GM10248 (cell line): Measurements from ENCODE around the gene AMBRA1.

ENCODE experiments used
- CTCF ChIA-PET: fragments of 300-600 bp; sonication (Branson Sonifier 250); formaldehyde crosslinking; extraction: SDS; loops from one replicate; lab custom pipeline; 2021; ENCODE audit warnings: antibody characterized with exemption; lab: Yijun Ruan, JAX
- POLR2A ChIA-PET: fragments of 350-650 bp; sonication (Branson Sonifier 250); formaldehyde crosslinking; extraction: SDS; loops from one replicate; lab custom pipeline; 2020; ENCODE audit warnings: antibody characterized with exemption; lab: Yijun Ruan, JAX
- DNase-seq: peaks from one replicate; pipeline ENCODE4 v3.0.0; 2012; ENCODE audit errors: extremely low spot score
- CTCF ChIP-seq: IDR thresholded peaks from 2 replicates; pipeline ENCODE4 v1.5.1; 2012; ENCODE audit warnings: mild to moderate bottlenecking, low read depth; ENCODE audit errors: extremely low read depth, missing control alignments, control extremely low read depth

The AMBRA1 gene

GRCh38 chr11:46350695-46351094, 243.1 kb downstream of the AMBRA1 start:
- POLR2A ChIA-PET: no interaction called here
- DNase-seq: no peak
- CTCF ChIA-PET: interaction anchor here (1.4 to 21.1 kb wide), 10 partner anchors 10 to 187 kb away, joined by 4 to 452 read pairs (median 14); partner anchors contain the start of gene CREB3L1
- TF ChIP-seq CTCF: no peak

DNA sequence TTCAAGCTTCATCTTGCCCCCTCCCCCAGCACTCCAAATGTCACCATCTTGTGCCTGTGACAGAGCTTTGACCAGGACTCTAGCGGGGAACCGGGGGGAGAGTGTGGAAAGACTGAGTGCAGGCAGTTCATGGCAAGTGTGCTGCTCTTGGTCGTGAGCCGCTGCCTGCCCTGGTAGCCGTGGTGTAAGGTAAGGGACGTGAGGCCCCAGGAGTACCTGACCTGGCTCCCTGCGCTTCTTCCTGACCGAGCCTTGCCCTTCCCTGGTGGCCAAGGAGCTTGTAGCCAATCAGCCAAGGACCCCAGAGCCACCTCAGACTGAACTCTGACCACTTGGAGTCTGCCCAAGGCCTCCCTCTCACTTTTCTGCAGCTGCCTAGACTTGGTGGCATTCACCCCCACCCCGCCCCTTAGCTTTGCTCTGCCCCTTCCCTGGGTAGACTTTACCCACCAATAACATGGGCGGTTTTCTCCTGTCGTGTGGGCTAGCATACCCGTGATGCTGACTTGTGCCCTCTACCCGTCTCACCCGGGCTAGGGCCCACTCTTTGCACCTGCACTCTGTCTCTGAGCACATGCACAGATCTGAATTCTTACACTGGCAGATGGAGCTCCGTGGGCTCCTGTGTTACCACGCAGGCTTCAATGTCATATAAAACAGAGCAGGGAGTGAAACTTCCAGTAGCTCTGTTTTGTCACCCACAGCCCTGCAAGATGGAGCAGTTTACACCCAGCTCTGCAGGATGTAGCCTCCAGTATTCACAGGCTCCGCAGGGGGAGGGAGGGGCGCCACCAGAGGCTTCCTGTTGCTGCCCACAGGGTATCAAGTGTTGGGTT, 245.0 kb downstream of the AMBRA1 start:
- POLR2A ChIA-PET: no interaction called here
- DNase-seq: no peak
- no peak for TF ChIP-seq CTCF
- CTCF ChIA-PET: interaction anchor here (0.7 to 21.1 kb wide), 13 partner anchors 9 to 180 kb away, joined by 3 to 452 read pairs (median 4); no protein-coding TSS in a partner anchor

GRCh38 chr11:46347637-46348311, 246.0 kb downstream of the AMBRA1 start:
- POLR2A ChIA-PET: no interaction called here

DNA sequence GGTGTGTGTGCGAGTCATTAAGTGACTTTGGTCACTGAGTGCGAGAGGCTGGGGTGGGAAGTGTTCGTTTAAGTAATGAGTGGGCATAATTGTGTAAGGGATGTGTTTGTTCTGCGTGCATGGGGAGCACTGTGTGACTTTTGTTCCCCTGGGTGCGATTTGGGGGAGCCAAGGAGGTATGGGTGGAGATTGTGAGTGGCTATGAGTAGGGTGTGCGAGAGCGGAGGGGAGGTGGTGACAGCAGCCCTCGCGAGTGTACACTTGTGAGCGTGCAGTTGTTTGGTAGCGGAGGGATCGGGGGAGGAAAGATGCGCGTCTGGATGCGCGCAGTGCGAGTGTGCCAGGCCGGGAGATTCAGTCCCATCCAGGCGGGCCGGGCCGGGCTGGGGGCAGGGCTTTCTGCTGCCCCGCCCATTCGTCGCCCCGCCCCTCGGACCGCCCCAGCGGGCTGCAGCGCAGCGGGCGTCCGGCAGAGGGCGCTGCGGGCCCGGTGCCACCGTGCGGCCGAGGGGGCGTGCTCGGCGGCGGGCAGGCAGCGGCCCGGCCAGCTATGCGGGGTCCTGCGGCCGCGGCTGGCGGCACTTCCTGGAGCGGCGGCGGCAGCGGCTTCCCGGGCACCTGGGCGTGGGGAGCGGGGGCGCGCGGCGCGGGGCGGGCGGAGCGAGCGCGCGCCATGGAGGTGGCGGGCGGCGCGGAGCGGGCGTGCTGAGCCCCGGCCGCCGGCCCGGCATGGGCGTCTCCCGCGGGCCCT, 246.8 kb downstream of the AMBRA1 start, which contains the start of gene DGKZ:
TSS of gene DGKZ (plus strand) at position 578 of the 751 bp plus-strand sequence. CDS start 197 bp downstream, outside the sequence.
- POLR2A ChIA-PET: no interaction called here
- peak; percentile 97 for TF ChIP-seq CTCF
- peak; percentile 94 for DNase-seq
- CTCF ChIA-PET: interaction anchor here (0.6 to 21.1 kb wide), 15 partner anchors 12 to 272 kb away, joined by 3 to 452 read pairs (median 4); no protein-coding TSS in a partner anchor

More at GRCh38 chr11:46347637-46348311, 246.0 kb downstream of the AMBRA1 start:
- DNase-seq: no peak
- no peak for TF ChIP-seq CTCF
- CTCF ChIA-PET: interaction anchor here (0.6 to 21.1 kb wide), 16 partner anchors 13 to 271 kb away, joined by 3 to 452 read pairs (median 4); no protein-coding TSS in a partner anchor
